Colonic mucosa (tissue), 4 donors: ENCODE measurements around the gene CYB5R3. TPM values are rescaled to one million over a fixed set of nuclear protein-coding genes. Genes with fewer than 3 reads are reported as not detected.

ENCODE experiments used
- DNase-seq: peaks from one replicate; pipeline ENCODE4 v3.0.0-alpha.2; 2020
- H3K27ac ChIP-seq: fragments of 200-600 bp; one replicate; pipeline ENCODE4 v1.8.0; 2021
- H3K27me3 ChIP-seq: fragments of 200-600 bp; one replicate; pipeline ENCODE4 v1.8.0; 2021
- H3K36me3 ChIP-seq: fragments of 200-600 bp; one replicate; pipeline ENCODE4 v1.8.0; 2021
- H3K4me1 ChIP-seq: fragments of 200-600 bp; one replicate; pipeline ENCODE4 v1.8.0; 2021; ENCODE audit warnings: mild to moderate bottlenecking
- H3K4me3 ChIP-seq: fragments of 200-600 bp; one replicate; pipeline ENCODE4 v1.8.0; 2021
- H3K9ac ChIP-seq, 2 donors: one replicate each; pipeline ENCODE4 v1.7.0; 2013; ENCODE audit warnings: control low read depth in 2 of 2, low read depth in 2 of 2, low read length in 2 of 2
- H3K9me3 ChIP-seq: fragments of 200-600 bp; one replicate; pipeline ENCODE4 v1.8.0; 2021
- intact Hi-C: fragments of 100-400 bp; cut with DNase I; formaldehyde crosslinking; loops from one replicate; pipeline ENCODE4 v1.14.1; 2022
- total RNA-seq, 2 donors: library from RNA; stranded (reverse); fragmentation: NEBNext Ultra II Directional in 1 of 2; extraction: Animal tissue kit (Norgen Biotek cat#: 25700) in 1 of 2; gene quantifications; one replicate each; pipeline ENCODE4 v1.2.1, GENCODE V29; 2021
- TF ChIP-seq, protein P1 (sequence below): fragments of 200-600 bp; IDR thresholded peaks from one replicate; pipeline ENCODE4 v1.8.0; 2022; ENCODE audit warnings: antibody characterized with exemption, mild to moderate bottlenecking
- donor health status: healthy.
- donor health status: DM: no; HTN: no; CAD: no.
- donor health status: DM: no; HTN: no; CAD: no.

Gene CYB5R3
- total RNA-seq, 2 donors from 2014 or later: 105 to 133 TPM

- H3K36me3 ChIP-seq: no peaks in the 10 kb centered on the region
- H3K27me3 ChIP-seq: no peaks in the 10 kb centered on the region
- TF ChIP-seq, protein P1, sequence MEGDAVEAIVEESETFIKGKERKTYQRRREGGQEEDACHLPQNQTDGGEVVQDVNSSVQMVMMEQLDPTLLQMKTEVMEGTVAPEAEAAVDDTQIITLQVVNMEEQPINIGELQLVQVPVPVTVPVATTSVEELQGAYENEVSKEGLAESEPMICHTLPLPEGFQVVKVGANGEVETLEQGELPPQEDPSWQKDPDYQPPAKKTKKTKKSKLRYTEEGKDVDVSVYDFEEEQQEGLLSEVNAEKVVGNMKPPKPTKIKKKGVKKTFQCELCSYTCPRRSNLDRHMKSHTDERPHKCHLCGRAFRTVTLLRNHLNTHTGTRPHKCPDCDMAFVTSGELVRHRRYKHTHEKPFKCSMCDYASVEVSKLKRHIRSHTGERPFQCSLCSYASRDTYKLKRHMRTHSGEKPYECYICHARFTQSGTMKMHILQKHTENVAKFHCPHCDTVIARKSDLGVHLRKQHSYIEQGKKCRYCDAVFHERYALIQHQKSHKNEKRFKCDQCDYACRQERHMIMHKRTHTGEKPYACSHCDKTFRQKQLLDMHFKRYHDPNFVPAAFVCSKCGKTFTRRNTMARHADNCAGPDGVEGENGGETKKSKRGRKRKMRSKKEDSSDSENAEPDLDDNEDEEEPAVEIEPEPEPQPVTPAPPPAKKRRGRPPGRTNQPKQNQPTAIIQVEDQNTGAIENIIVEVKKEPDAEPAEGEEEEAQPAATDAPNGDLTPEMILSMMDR: peak; percentile 69
- peak overlapping the region; percentile 50 for H3K4me3 ChIP-seq
- peak; percentile 91 for DNase-seq
- intact Hi-C loops: loop anchor here (5.0 to 10.0 kb wide), 2 partner anchors 113 to 160 kb away; no protein-coding TSS in a partner anchor
- H3K27ac ChIP-seq: no peak overlapping the region
- H3K9ac ChIP-seq: peak overlapping the region in 1 of 2 donors; percentile 70
- H3K9me3 ChIP-seq: no peaks in the 10 kb centered on the region
- no peaks in the 10 kb centered on the region for H3K4me1 ChIP-seq
These were observed 13.0 kb upstream of the CYB5R3 start for GRCh38 chr22:42661985-42662831.

DNA sequence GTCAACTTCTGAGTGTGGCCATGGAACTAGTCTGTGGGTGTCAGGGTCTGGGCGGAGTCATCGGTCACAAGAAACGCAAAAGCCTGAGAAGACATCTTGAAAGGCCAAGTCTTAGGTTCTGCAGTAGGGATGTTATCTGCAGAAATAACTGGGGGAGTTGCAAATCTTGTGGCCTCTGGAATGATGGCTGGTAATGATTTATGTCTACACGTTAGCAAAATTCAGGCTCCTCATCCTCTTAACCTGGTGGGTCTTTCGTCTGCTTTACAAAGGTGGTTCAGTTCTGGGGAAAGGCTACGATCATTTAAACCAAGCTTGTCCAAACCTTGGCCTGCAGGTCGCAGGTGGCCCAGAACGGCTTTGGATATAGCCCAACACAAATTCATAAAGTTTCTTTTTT is 7.4 kb upstream of the CYB5R3 start:
- Histone ChIP-seq H3K36me3 (no peaks in the 10 kb centered on the region), H3K9me3 (no peaks in the 10 kb centered on the region), H3K27ac (no peak overlapping the region), H3K4me1 (no peaks in the 10 kb centered on the region), H3K27me3 (no peaks in the 10 kb centered on the region), H3K4me3 (no peak overlapping the region), H3K9ac (no peak overlapping the region)
- intact Hi-C loops: no loop called here
- TF ChIP-seq, protein P1: no peak
- DNase-seq: no peak

GRCh38 chr22:42655693-42656092 is 6.5 kb upstream of the CYB5R3 start:
- TF ChIP-seq, protein P1: no peak
- Histone ChIP-seq H3K36me3 (no peaks in the 10 kb centered on the region), H3K9ac (no peak overlapping the region), H3K4me3 (no peak overlapping the region), H3K4me1 (no peaks in the 10 kb centered on the region), H3K27ac (no peak overlapping the region), H3K9me3 (no peaks in the 10 kb centered on the region), H3K27me3 (no peaks in the 10 kb centered on the region)
- intact Hi-C loops: no loop called here
- DNase-seq: no peak

DNA sequence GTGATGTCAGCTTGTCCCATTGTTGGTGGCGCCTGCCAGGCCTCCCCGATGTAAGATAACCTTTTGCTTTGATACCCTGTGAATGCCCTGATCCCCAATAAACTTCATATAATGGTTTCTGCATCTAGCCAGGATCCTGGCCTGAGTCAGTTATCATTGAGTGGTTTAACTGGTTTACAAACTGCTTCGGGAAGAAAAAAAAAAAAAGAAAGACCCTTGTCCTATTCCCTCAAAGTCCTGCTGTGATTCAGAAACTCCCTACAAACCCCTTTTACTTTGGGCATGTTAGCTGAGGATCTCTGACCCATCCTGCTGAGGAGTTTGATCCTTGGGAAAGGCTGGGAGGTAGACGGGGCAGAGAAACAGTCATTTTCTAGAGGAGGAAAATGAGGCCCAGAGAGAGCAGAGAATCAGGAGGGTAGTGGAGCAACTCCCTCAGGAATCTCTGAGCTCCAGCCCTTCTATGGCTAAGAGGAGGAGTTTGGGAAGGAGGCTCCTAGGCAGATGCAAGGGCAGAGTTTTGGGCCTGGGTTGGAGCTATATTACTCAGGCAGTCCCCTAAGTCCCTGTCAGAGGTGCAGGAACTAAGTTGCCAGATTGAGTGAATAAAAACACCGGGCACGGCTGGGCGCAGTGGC is 5.4 kb upstream of the CYB5R3 start:
- Histone ChIP-seq H3K4me3 (no peak overlapping the region), H3K9ac (no peak overlapping the region), H3K4me1 (no peaks in the 10 kb centered on the region), H3K27me3 (no peaks in the 10 kb centered on the region), H3K27ac (no peak overlapping the region), H3K36me3 (no peaks in the 10 kb centered on the region), H3K9me3 (no peaks in the 10 kb centered on the region)
- no peak for DNase-seq
- TF ChIP-seq, protein P1: no peak
- intact Hi-C loops: no loop called here

DNA sequence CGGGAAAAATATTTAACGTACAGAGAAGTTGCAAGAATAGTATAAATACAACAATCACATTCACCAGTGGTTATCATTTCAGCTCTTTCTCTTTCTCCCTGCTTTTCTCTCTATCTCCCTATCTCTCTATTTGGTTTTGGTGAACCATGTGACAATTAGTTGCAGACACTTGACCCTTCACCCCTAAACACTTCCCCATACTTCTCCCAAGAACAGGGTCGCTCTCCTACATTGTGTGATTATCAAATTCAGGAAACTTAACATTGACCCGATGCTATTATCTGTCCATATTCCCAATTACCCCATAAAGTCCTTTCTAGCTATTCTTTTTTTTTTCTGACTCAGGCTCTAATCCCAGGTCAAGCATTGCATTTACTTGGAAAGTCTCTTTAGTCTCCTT is 4.8 kb upstream of the CYB5R3 start:
- intact Hi-C loops: no loop called here
- no peak for DNase-seq
- no peak overlapping the region for H3K4me3 ChIP-seq
- no peak overlapping the region for H3K27ac ChIP-seq
- TF ChIP-seq, protein P1: no peak
- no peaks in the 10 kb centered on the region for H3K9me3 ChIP-seq
- no peaks in the 10 kb centered on the region for H3K27me3 ChIP-seq
- H3K4me1 ChIP-seq: no peaks in the 10 kb centered on the region
- H3K36me3 ChIP-seq: no peaks in the 10 kb centered on the region
- H3K9ac ChIP-seq: no peak overlapping the region
